Stimulated activated CD4-positive, alpha-beta T cell treated with anti-CD3 and anti-CD28 coated beads, Interleukin-4, amount 100 ng/mL, for 48 hours (primary cell): Measurements from ENCODE around the gene YIPF2.

ENCODE experiments used
- DNase-seq, 2 donors: peaks; one replicate each; pipeline ENCODE4 v3.0.0-alpha.2; 2020; ENCODE audit warnings: low read depth in 2 of 2

Gene YIPF2

GRCh38 chr19:10876459-10877240 lies 51.8 kb downstream of the YIPF2 start:
- no peak for DNase-seq

- DNase-seq, result no peak
Observed at GRCh38 chr19:10874024-10874423, 54.4 kb downstream of the YIPF2 start.

GRCh38 chr19:10872546-10873107 lies 55.8 kb downstream of the YIPF2 start:
- DNase-seq, result no peak
